GM12892 (cell line): ENCODE results near the gene CPOX.

Source experiments
- DNase-seq: peaks from one replicate; pipeline ENCODE4 v3.0.0; 2011; ENCODE audit not compliant: insufficient read length
- FAIRE-seq: peaks from 2 replicates; lab custom pipeline; 2011; peaks lifted over from hg19 to GRCh38; lab: Jason Lieb, UNC
- POLR2A ChIP-seq: IDR thresholded peaks from 2 replicates; pipeline ENCODE4 v1.6.1; 2011; ENCODE audit warnings: low read depth, low read length, control low read depth
- POLR2AphosphoS5 ChIP-seq: IDR thresholded peaks from 2 replicates; pipeline ENCODE4 v1.6.1; 2011; ENCODE audit warnings: low read depth, low read length, control low read depth
- TAF1 ChIP-seq: IDR thresholded peaks from 2 replicates; pipeline ENCODE4 v1.6.1; 2011; ENCODE audit warnings: low read depth, mild to moderate bottlenecking, control low read depth, low read length, borderline replicate concordance

CPOX gene

DNA sequence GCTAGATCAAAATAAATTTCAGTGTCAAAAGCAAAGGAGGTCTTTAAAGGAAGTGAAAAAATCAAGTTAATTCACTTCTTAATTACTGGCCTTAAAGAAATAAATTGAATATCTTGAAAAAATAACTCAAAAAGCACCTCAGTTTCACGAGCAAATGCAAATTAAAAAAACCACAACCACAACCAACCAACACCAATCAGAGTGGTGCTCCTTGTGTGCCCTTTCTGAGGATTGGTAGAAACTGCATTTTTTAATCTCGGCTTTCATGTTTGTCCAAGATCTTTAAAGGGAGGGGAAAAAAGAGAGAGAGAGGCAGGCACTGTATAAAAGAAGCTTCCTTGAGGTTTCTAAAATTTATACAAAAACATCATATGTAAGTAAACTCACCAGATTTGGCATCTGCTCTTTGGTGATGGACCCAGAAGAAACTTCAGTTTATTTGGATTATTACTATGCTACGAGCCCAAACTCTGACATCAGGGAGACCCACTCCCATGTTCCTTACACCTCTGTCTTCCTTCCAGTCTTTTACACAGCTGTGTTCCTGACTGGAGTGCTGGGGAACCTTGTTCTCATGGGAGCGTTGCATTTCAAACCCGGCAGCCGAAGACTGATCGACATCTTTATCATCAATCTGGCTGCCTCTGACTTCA lies 61.7 kb downstream of the CPOX start, which contains the start of gene GPR15:
GPR15 (plus strand) TSS at position 357 of the 653 bp plus-strand sequence; CDS start at position 413, 56 bp downstream.
- TF ChIP-seq POLR2AphosphoS5 (peak; percentile 89; the same call in 1 of the 2 replicates), POLR2A (peak; percentile 81), TAF1 (no peak)
- DNase-seq (no peak), FAIRE-seq (peak; percentile 81)

GRCh38 chr3:98530676-98531075 lies 62.7 kb downstream of the CPOX start:
- FAIRE-seq (peak; percentile 65), DNase-seq (no peak)
- TF ChIP-seq POLR2AphosphoS5 (no peak), TAF1 (no peak), POLR2A (no peak; the same call in 1 of the 2 replicates)

DNA sequence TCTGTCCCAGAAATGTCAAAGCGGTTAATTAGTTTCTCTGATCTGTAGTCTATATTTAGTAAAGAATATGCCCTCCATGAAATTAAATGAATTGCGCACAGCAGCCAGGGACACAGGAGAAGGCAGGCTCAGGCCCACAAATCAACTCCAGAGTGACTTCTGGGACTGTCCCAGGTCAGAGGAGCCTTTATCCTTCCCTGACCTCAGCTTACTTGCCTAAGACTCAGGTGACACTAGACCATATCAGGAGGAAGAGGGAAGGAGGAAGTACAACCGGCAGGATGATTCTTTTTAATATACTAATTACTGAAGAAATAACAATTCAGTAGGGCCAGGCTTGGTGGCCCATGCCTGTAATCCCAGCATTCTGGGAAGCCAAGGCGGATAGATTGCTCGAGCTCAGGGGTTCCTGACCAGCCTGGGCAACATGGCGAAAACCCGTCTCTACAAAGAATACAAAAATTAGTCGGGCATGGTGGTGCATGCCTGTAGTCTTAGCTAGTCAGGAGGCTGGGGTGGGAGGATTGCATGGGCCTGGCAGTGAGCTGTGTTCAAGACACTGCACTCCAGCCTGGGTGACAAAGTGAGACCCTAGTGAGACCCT lies 63.5 kb downstream of the CPOX start:
- no peak for DNase-seq
- peak; percentile 72 for FAIRE-seq
- no peak for TF ChIP-seq TAF1
- TF ChIP-seq POLR2A = peak; percentile 75
- peak; percentile 88 for TF ChIP-seq POLR2AphosphoS5
